Activated CD8-positive, alpha-beta memory T cell treated with anti-CD3 and anti-CD28 coated beads, Interleukin-2, amount 50 U/mL, for 24 hours (primary cell): ENCODE measurements around the gene SLCO4C1.
"Not testable (repeated sequence)": the region's sequence is repeated elsewhere in the genome, so short reads cannot be mapped to it uniquely, and the experiment has no call there.

Experiments
- DNase-seq: peaks from one replicate; pipeline ENCODE4 v3.0.0-alpha.2; 2020; ENCODE audit errors: extremely low read depth

SLCO4C1 gene

GRCh38 chr5:102296178-102296817, at the start of gene SLCO4C1:
Gene SLCO4C1 (minus strand): TSS chr5:102296284. CDS start chr5:102296262, 22 bp downstream.
- peak; percentile 9 for DNase-seq

GRCh38 chr5:102341681-102342288, 45.7 kb upstream of the SLCO4C1 start:
- no peak for DNase-seq

GRCh38 chr5:102324714-102325113, 28.6 kb upstream of the SLCO4C1 start:
- DNase-seq: no peak

GRCh38 chr5:102318801-102319200, 22.7 kb upstream of the SLCO4C1 start:
- not testable (repeated sequence) for DNase-seq

- DNase-seq: no peak
Observed at GRCh38 chr5:102314328-102314727, 18.2 kb upstream of the SLCO4C1 start.

- DNase-seq: no peak
Observed at GRCh38 chr5:102313912-102314311, 17.8 kb upstream of the SLCO4C1 start.

- no peak for DNase-seq
Observed at GRCh38 chr5:102312586-102313370, 16.7 kb upstream of the SLCO4C1 start.

GRCh38 chr5:102309586-102309985, 13.5 kb upstream of the SLCO4C1 start:
- DNase-seq: no peak

GRCh38 chr5:102307232-102307631, 11.1 kb upstream of the SLCO4C1 start:
- DNase-seq: no peak

GRCh38 chr5:102306121-102306520, 10.0 kb upstream of the SLCO4C1 start:
- DNase-seq: no peak

- no peak for DNase-seq
Observed at GRCh38 chr5:102295534-102296177, 428 bp downstream of the SLCO4C1 start.

- DNase-seq: no peak
Observed at GRCh38 chr5:102294886-102295395, 1.1 kb downstream of the SLCO4C1 start.

- no peak for DNase-seq
Observed at GRCh38 chr5:102290004-102290403, 6.1 kb downstream of the SLCO4C1 start.

- no peak for DNase-seq
Observed at GRCh38 chr5:102289251-102289899, 6.7 kb downstream of the SLCO4C1 start.

GRCh38 chr5:102288630-102289029, 7.5 kb downstream of the SLCO4C1 start:
- no peak for DNase-seq

- DNase-seq: no peak
Observed at GRCh38 chr5:102286476-102286875, 9.6 kb downstream of the SLCO4C1 start.

GRCh38 chr5:102283102-102283797, 12.8 kb downstream of the SLCO4C1 start:
- no peak for DNase-seq

GRCh38 chr5:102279711-102280110, 16.4 kb downstream of the SLCO4C1 start:
- no peak for DNase-seq

- no peak for DNase-seq
Observed at GRCh38 chr5:102278231-102278630, 17.9 kb downstream of the SLCO4C1 start.

GRCh38 chr5:102277144-102277543, 18.9 kb downstream of the SLCO4C1 start:
- DNase-seq: no peak

GRCh38 chr5:102271759-102272158, 24.3 kb downstream of the SLCO4C1 start:
- DNase-seq: no peak
